H1 (cell line): ENCODE data around the gene CUL1. TPM values are rescaled to one million over a fixed set of nuclear protein-coding genes. Genes with fewer than 3 reads are reported as not detected.

Experiments
- CTCF ChIA-PET: fragments of 300-600 bp; sonication (Branson Sonifier 250); formaldehyde crosslinking; loops from one replicate; lab custom pipeline; 2021; ENCODE audit not compliant: partially characterized antibody; lab: Charles Lee
- POLR2A ChIA-PET: fragments of 300-600 bp; sonication (Branson Sonifier 250); formaldehyde crosslinking; loops from one replicate; lab custom pipeline; 2021; ENCODE audit warnings: inconsistent platforms; ENCODE audit not compliant: partially characterized antibody; lab: Charles Lee
- DNase-seq, 2 experiments: peaks; one replicate each; pipeline versions ENCODE4 v3.0.0 to v3.0.0-alpha.2; 2010 to 2022; ENCODE audit warnings: low spot score in 2 of 2, low read depth in 1 of 2, mixed read lengths in 1 of 2
- FAIRE-seq: peaks from 2 replicates; lab custom pipeline; 2011; peaks lifted over from hg19 to GRCh38; lab: Jason Lieb, UNC
- H2AFZ ChIP-seq: 2 replicates; pipeline ENCODE4 v1.8.1; 2012; ENCODE audit warnings: low read length, inconsistent platforms
- H2AK5ac ChIP-seq: 2 replicates; pipeline ENCODE4 v1.6.1; 2013; ENCODE audit warnings: low read depth, low read length
- H2BK120ac ChIP-seq: replicated peaks from 2 replicates; pipeline ENCODE3; 2013; ENCODE audit warnings: low read depth, low read length, inconsistent platforms
- H2BK12ac ChIP-seq: 2 replicates; pipeline ENCODE4 v1.6.1; 2013; ENCODE audit warnings: low read depth, low read length
- H2BK15ac ChIP-seq: 2 replicates; pipeline ENCODE4 v1.6.1; 2013; ENCODE audit warnings: low read length
- H2BK20ac ChIP-seq: 2 replicates; pipeline ENCODE4 v1.6.1; 2013; ENCODE audit warnings: low read length
- H2BK5ac ChIP-seq: 2 replicates; pipeline ENCODE4 v1.6.1; 2013; ENCODE audit warnings: low read depth, low read length
- H3K14ac ChIP-seq: 2 replicates; pipeline ENCODE4 v1.6.1; 2013; ENCODE audit warnings: inconsistent platforms; ENCODE audit not compliant: insufficient read length
- H3K18ac ChIP-seq: 2 replicates; pipeline ENCODE4 v1.6.1; 2013; ENCODE audit warnings: low read length; ENCODE audit errors: extremely low read depth
- H3K23ac ChIP-seq: 2 replicates; pipeline ENCODE4 v1.6.1; 2013; ENCODE audit warnings: inconsistent platforms; ENCODE audit not compliant: insufficient read length
- H3K23me2 ChIP-seq: 2 replicates; pipeline ENCODE4 v1.6.1; 2013; ENCODE audit warnings: low read depth, low read length
- H3K27ac ChIP-seq: 2 replicates; pipeline ENCODE4 v1.6.1; 2011; ENCODE audit warnings: low read depth, low read length, inconsistent platforms
- H3K27me3 ChIP-seq, 4 experiments: replicated peaks in 1 of 4; 1 replicate in 1 of 4; 2 replicates in 3 of 4; pipeline versions ENCODE4 v1.6.1 to v1.8.1; 2011 to 2013; ENCODE audit warnings: low read length in 3 of 4, mild to moderate bottlenecking in 3 of 4, inconsistent platforms in 2 of 4, mixed read lengths in 2 of 4, moderate library complexity in 1 of 4; ENCODE audit not compliant: control insufficient read depth in 3 of 4, insufficient read depth in 3 of 4; ENCODE audit errors: extremely low read depth in 1 of 4
- H3K36me3 ChIP-seq, 4 experiments: 2 replicates each; pipeline versions ENCODE4 v1.6.1 to v1.8.1; 2011 to 2013; ENCODE audit warnings: mild to moderate bottlenecking in 4 of 4, low read length in 3 of 4, moderate library complexity in 2 of 4, control low read depth in 1 of 4, inconsistent platforms in 1 of 4; ENCODE audit not compliant: insufficient read depth in 4 of 4, control insufficient read depth in 2 of 4
- H3K4ac ChIP-seq: replicated peaks from 2 replicates; pipeline ENCODE3; 2013; ENCODE audit warnings: low read length, low read depth, mixed read lengths, inconsistent platforms; ENCODE audit not compliant: insufficient read length
- H3K4me1 ChIP-seq, 4 experiments: replicated peaks in 1 of 4; 1 replicate in 1 of 4; 2 replicates in 3 of 4; pipeline versions ENCODE4 v1.6.1 to v1.8.1; 2011 to 2013; ENCODE audit warnings: low read length in 3 of 4, inconsistent platforms in 2 of 4, mixed read lengths in 1 of 4; ENCODE audit not compliant: insufficient read depth in 4 of 4, control insufficient read depth in 3 of 4
- H3K4me2 ChIP-seq, 2 experiments: 2 replicates each; pipeline versions ENCODE4 v1.6.1 to v1.8.1; 2011 to 2013; ENCODE audit warnings: low read depth in 2 of 2, low read length in 2 of 2, control low read depth in 1 of 2, inconsistent platforms in 1 of 2, mild to moderate bottlenecking in 1 of 2; ENCODE audit not compliant: insufficient read depth in 1 of 2
- H3K4me3 ChIP-seq, 4 experiments: fragments of 200-600, 300-600 bp in 1 of 4; sonication (generic), shearing (Covaris generic), sonication (Bioruptor Twin) in 1 of 4; 2 replicates each; pipeline versions ENCODE4 v1.5.1 to v1.8.1; 2011 to 2016; ENCODE audit warnings: low read length in 4 of 4, low read depth in 3 of 4, control low read depth in 2 of 4, inconsistent platforms in 2 of 4, mild to moderate bottlenecking in 2 of 4, mixed read lengths in 1 of 4, moderate library complexity in 1 of 4; ENCODE audit not compliant: insufficient read depth in 2 of 4; ENCODE audit errors: extremely low read depth in 1 of 4
- H3K56ac ChIP-seq: replicated peaks from 2 replicates; pipeline ENCODE3; 2013; ENCODE audit warnings: low read depth, mild to moderate bottlenecking, mixed read lengths, low read length, inconsistent platforms; ENCODE audit not compliant: insufficient read length
- H3K79me1 ChIP-seq: 2 replicates; pipeline ENCODE4 v1.6.1; 2013; ENCODE audit warnings: low read depth, low read length, control low read depth
- H3K79me2 ChIP-seq, 2 experiments: 2 replicates each; pipeline versions ENCODE4 v1.6.1 to v1.8.1; 2012 to 2013; ENCODE audit warnings: low read length in 2 of 2, mild to moderate bottlenecking in 2 of 2, inconsistent platforms in 1 of 2; ENCODE audit not compliant: insufficient read depth in 2 of 2, control insufficient read depth in 1 of 2
- H3K9ac ChIP-seq, 4 experiments: replicated peaks in 1 of 4; 1 replicate in 1 of 4; 2 replicates in 3 of 4; pipeline versions ENCODE4 v1.6.1 to v1.8.1; 2011 to 2013; ENCODE audit warnings: low read depth in 3 of 4, low read length in 3 of 4, control low read depth in 2 of 4, mild to moderate bottlenecking in 2 of 4, moderate library complexity in 2 of 4, inconsistent platforms in 1 of 4; ENCODE audit errors: extremely low read depth in 1 of 4
- H3K9me3 ChIP-seq, 2 experiments: 2 replicates each; pipeline versions ENCODE4 v1.6.1 to v1.8.1; 2012 to 2013; ENCODE audit warnings: mild to moderate bottlenecking in 2 of 2, moderate library complexity in 2 of 2, control low read depth in 1 of 2, inconsistent platforms in 1 of 2, low read depth in 1 of 2, low read length in 1 of 2, mixed read lengths in 1 of 2; ENCODE audit not compliant: insufficient read depth in 2 of 2
- H4K20me1 ChIP-seq, 2 experiments: replicated peaks in 1 of 2; 2 replicates each; pipeline versions ENCODE3 to v1.8.1; 2011 to 2013; ENCODE audit warnings: inconsistent platforms in 2 of 2, low read length in 2 of 2, mild to moderate bottlenecking in 1 of 2; ENCODE audit not compliant: insufficient read depth in 2 of 2, control insufficient read depth in 1 of 2
- H4K5ac ChIP-seq: 2 replicates; pipeline ENCODE4 v1.6.1; 2013; ENCODE audit warnings: low read length, low read depth, mixed read lengths, inconsistent platforms; ENCODE audit not compliant: insufficient read length
- H4K8ac ChIP-seq: 2 replicates; pipeline ENCODE4 v1.8.0; 2013; ENCODE audit warnings: mild to moderate bottlenecking, moderate library complexity, low read length, inconsistent platforms; ENCODE audit not compliant: insufficient read depth; ENCODE audit errors: extremely low read depth
- H4K91ac ChIP-seq: replicated peaks from 2 replicates; pipeline ENCODE3; 2013; ENCODE audit warnings: low read length, mixed read lengths, inconsistent platforms; ENCODE audit not compliant: insufficient read length
- BCL11A ChIP-seq, 2 experiments: IDR thresholded peaks; one replicate each; pipeline ENCODE4 v1.6.1; 2011; ENCODE audit warnings: low read depth in 2 of 2, low read length in 2 of 2, mild to moderate bottlenecking in 2 of 2
- EP300 ChIP-seq, 2 experiments: IDR thresholded peaks; 1 replicate in 1 of 2; 2 replicates in 1 of 2; pipeline ENCODE4 v1.6.1; 2011 to 2012; ENCODE audit warnings: low read depth in 2 of 2, low read length in 2 of 2, mild to moderate bottlenecking in 2 of 2, borderline replicate concordance in 1 of 2, inconsistent platforms in 1 of 2, moderate library complexity in 1 of 2
- HDAC6 ChIP-seq: IDR thresholded peaks from one replicate; pipeline ENCODE4 v1.7.1; 2012; ENCODE audit warnings: low read depth, mild to moderate bottlenecking, inconsistent platforms, low read length, moderate library complexity
- SP4 ChIP-seq: IDR thresholded peaks from 2 replicates; pipeline ENCODE4 v1.6.1; 2012; ENCODE audit warnings: low read length, inconsistent platforms
- SRF ChIP-seq: IDR thresholded peaks from 2 replicates; pipeline ENCODE4 v1.6.1; 2011; ENCODE audit warnings: mild to moderate bottlenecking, low read depth, low read length, moderate library complexity
- WGBS, 2 experiments: shearing (Covaris generic) in 1 of 2; methylation state at CpG; one replicate each; pipeline versions ENCODE4 v1.1.6 to v1.1.7; 2013 to 2015; ENCODE audit warnings: low lambda C conversion rate in 2 of 2, mixed read lengths in 2 of 2, inconsistent platforms in 1 of 2, low coverage in 1 of 2, missing lambda C conversion rate in 1 of 2; ENCODE audit not compliant: insufficient replicate concordance in 2 of 2, insufficient coverage in 1 of 2, insufficient read length in 1 of 2; ENCODE audit errors: extremely low coverage in 1 of 2, missing lambda C conversion rate in 1 of 2; 5-methylcytosine and 5-hydroxymethylcytosine counted together
- polyA plus RNA-seq, 7 experiments: library from polyadenylated mRNA; depleted of rRNA in 3 of 7; stranded (reverse) in 5 of 7; unstranded in 2 of 7; fragments of >200 nt in 5 of 7; fragments of 200-250 nt in 2 of 7; gene quantifications; 1 replicate in 5 of 7; 2 replicates in 1 of 7; 4 replicates in 1 of 7; pipeline versions ENCODE4 v1.2.1 to v1.2.3, GENCODE V29; 2011 to 2013; ENCODE audit warnings: missing spikeins in 2 of 7, mixed read lengths in 2 of 7
- total RNA-seq: library from RNA; stranded (reverse); fragmentation: NEBNext Ultra II Directional; extraction: Animal tissue kit (Norgen Biotek cat#: 25700); gene quantifications from 2 replicates; pipeline ENCODE4 v1.2.1, GENCODE V29; 2021

The CUL1 gene
- total and polyA plus RNA-seq, 2 of the 8 experiments (the other 6 are each of a cell fraction or from before 2014, with no cell fraction given), result 33.0 to 77.3 TPM

DNA sequence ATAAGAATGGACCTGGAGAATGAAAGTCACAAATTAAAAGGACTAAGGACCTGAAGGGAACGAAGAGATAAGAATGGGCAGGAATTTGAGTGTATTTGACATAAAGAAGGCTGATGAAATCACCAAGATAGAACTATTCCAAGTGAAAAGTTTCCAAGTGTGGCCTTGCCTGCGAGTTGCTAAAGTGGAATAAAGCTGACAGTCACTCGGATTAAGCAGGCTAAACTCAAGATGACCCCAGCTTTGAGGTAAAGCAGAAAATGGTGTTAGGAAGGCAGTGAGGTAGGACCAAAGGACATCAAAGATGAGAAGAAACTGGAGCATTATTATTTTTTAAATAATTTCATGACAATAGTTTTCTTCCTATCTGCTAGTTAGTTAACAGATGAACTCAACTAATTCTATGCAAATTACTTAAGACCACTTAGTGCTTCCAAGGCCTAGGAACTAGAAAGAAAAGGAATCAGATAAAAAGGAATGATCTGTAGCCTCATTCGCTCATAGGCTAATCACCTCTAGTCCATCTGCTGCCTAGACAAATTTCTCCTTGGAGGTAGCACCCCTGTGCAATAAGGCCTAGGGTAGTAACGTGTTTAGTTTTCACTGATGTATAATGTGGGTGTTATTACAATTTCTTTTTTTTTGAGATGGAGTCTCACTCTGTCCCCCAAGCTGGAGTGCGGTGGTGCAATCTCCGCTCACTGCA, 150.8 kb downstream of the CUL1 start:
- ChIA-PET CTCF (interaction anchor here (1.1 to 1.8 kb wide), 2 partner anchors 102 to 114 kb away, joined by 3 to 4 read pairs; no protein-coding TSS in a partner anchor), POLR2A (interaction anchor here (0.8 kb wide), 1 partner anchor 13 kb away, joined by 3 read pairs; no protein-coding TSS in a partner anchor)
- no peak overlapping the region for H3K27ac ChIP-seq
- no peaks in the 10 kb centered on the region for H3K27me3 ChIP-seq
- H3K9me3 ChIP-seq, result no peaks in the 10 kb centered on the region
- H3K4me3 ChIP-seq, result no peak overlapping the region
- no peak overlapping the region for H2BK15ac ChIP-seq
- peaks cover 0 to 12% (median 9%) of the 10 kb centered on the region in 4 experiments; a peak in 4 of 7 replicates for H3K4me1 ChIP-seq
- H2AK5ac ChIP-seq, result no peak overlapping the region
- no peak overlapping the region for H3K14ac ChIP-seq
- H2AFZ ChIP-seq, result no peak overlapping the region
- H2BK5ac ChIP-seq, result no peak overlapping the region
- H3K18ac ChIP-seq, result no peak overlapping the region
- peaks cover 0 to 6% (median 0%) of the 10 kb centered on the region in 4 experiments; a peak in 1 of 8 replicates for H3K36me3 ChIP-seq
- H2BK12ac ChIP-seq, result no peak overlapping the region
- peaks cover 10 to 94% of the 10 kb centered on the region in 2 experiments for H3K79me2 ChIP-seq
- DNase-seq, result no peak
- H3K56ac ChIP-seq, result no peak overlapping the region
- no peak overlapping the region for H2BK120ac ChIP-seq
- no peak overlapping the region for H2BK20ac ChIP-seq
- H4K91ac ChIP-seq, result no peak overlapping the region
- H4K8ac ChIP-seq, result no peak overlapping the region
- H3K9ac ChIP-seq, result no peak overlapping the region; a peak in 1 of 7 replicates
- H3K79me1 ChIP-seq, result peaks cover 5% of the 10 kb centered on the region
- no peak overlapping the region for H3K4me2 ChIP-seq
- H3K23me2 ChIP-seq, result no peaks in the 10 kb centered on the region
- no peak overlapping the region for H3K23ac ChIP-seq
- WGBS, 2 experiments, result 86% methylated on average over 7 of the region's 7 CpGs; no CpG with 5 or more reads in 1 of the 2 experiments
- no peak overlapping the region for H3K4ac ChIP-seq
- H4K20me1 ChIP-seq, result peaks cover 13 to 16% of the 10 kb centered on the region in 2 experiments
- FAIRE-seq, result no peak
- H4K5ac ChIP-seq, result no peak overlapping the region
- TF ChIP-seq SP4 (no peak), SRF (no peak), HDAC6 (no peak), BCL11A (IDR thresholded peaks at IDR 0.05; ENCODE audit: low read depth in 2 of 2, low read length in 2 of 2) (no peak), EP300 (IDR thresholded peaks at IDR 0.05; ENCODE audit: borderline replicate concordance in 1 of 2, low read depth in 2 of 2, low read length in 2 of 2) (no peak)
